Neural cell (in vitro differentiated cells): ENCODE measurements around the gene HIVEP1. TPM values are rescaled to one million over a fixed set of nuclear protein-coding genes. Genes with fewer than 3 reads are reported as not detected.

Source experiments
- H2AFZ ChIP-seq: fragments of 200-600, 300-800 bp; sonication (generic), shearing (Covaris generic); 2 replicates; pipeline ENCODE4 v1.6.0; 2014; ENCODE audit warnings: low read depth, mild to moderate bottlenecking, antibody characterized with exemption, low read length, moderate library complexity
- H3F3A ChIP-seq: fragments of 200-600 bp; shearing (Covaris generic); 2 replicates; pipeline ENCODE4 v1.6.1; 2016; ENCODE audit warnings: mild to moderate bottlenecking, moderate library complexity, mixed read lengths, antibody characterized with exemption, low read length; ENCODE audit not compliant: insufficient read depth, poor library complexity, severe bottlenecking
- H3K27ac ChIP-seq: fragments of 200-600, 300-800 bp; sonication (generic), shearing (Covaris generic); 2 replicates; pipeline ENCODE4 v1.5.1; 2014; ENCODE audit warnings: mild to moderate bottlenecking, low read length, moderate library complexity
- H3K27me3 ChIP-seq: fragments of 300-800, 200-600 bp; sonication (generic), shearing (Covaris generic); 2 replicates; pipeline ENCODE4 v1.6.0; 2014; ENCODE audit warnings: mild to moderate bottlenecking, low read depth, low read length, moderate library complexity; ENCODE audit not compliant: insufficient read depth
- H3K36me3 ChIP-seq: fragments of 300-800, 200-600 bp; sonication (generic), shearing (Covaris generic); 2 replicates; pipeline ENCODE4 v1.5.1; 2014; ENCODE audit warnings: mild to moderate bottlenecking, antibody characterized with exemption, low read length, moderate library complexity; ENCODE audit not compliant: insufficient read depth
- H3K4me2 ChIP-seq: fragments of 300-800, 200-600 bp; sonication (generic), shearing (Covaris generic); 2 replicates; pipeline ENCODE4 v1.6.0; 2014; ENCODE audit warnings: mild to moderate bottlenecking, low read length
- H3K4me3 ChIP-seq: fragments of 300-800, 200-600 bp; sonication (generic), shearing (Covaris generic); 2 replicates; pipeline ENCODE4 v1.5.1; 2014; ENCODE audit warnings: mild to moderate bottlenecking, low read length, moderate library complexity
- H3K79me2 ChIP-seq: fragments of 200-600 bp; shearing (Covaris generic); replicated peaks from 2 replicates; pipeline ENCODE4 v1.6.0; 2014; ENCODE audit warnings: mild to moderate bottlenecking, low read length, moderate library complexity; ENCODE audit not compliant: insufficient read depth
- H3K9ac ChIP-seq: fragments of 300-800, 200-600 bp; sonication (generic), shearing (Covaris generic); 2 replicates; pipeline ENCODE4 v1.6.1; 2016; ENCODE audit warnings: mild to moderate bottlenecking, low read length, mixed read lengths
- H3K9me2 ChIP-seq: fragments of 200-600 bp; shearing (Covaris generic); 2 replicates; pipeline ENCODE4 v1.6.1; 2016; ENCODE audit warnings: mild to moderate bottlenecking, low read length, mixed read lengths; ENCODE audit not compliant: insufficient read depth
- H3K9me3 ChIP-seq: fragments of 200-600, 300-800 bp; sonication (generic), shearing (Covaris generic); 2 replicates; pipeline ENCODE4 v1.6.1; 2016; ENCODE audit warnings: mild to moderate bottlenecking, mixed run types, low read length, moderate library complexity, mixed read lengths
- H4K20me1 ChIP-seq: fragments of 200-600 bp; shearing (Covaris generic); 2 replicates; pipeline ENCODE4 v1.6.1; 2016; ENCODE audit warnings: mild to moderate bottlenecking, mixed run types; ENCODE audit not compliant: insufficient read depth
- EP300 ChIP-seq: fragments of 450-650 bp; conservative IDR thresholded peaks from 2 replicates; pipeline ENCODE4 v1.6.1; 2014; ENCODE audit warnings: antibody characterized with exemption, mild to moderate bottlenecking, moderate library complexity; ENCODE audit not compliant: poor library complexity, severe bottlenecking
- EZH2 ChIP-seq: fragments of 200-600, 300-800 bp; shearing (Covaris generic), sonication (generic); IDR thresholded peaks from 2 replicates; pipeline ENCODE4 v1.6.1; 2014; ENCODE audit warnings: antibody characterized with exemption, low read length, borderline replicate concordance, mild to moderate bottlenecking; ENCODE audit not compliant: insufficient read depth, poor library complexity, severe bottlenecking
- MXI1 ChIP-seq: fragments of 450-650 bp; conservative IDR thresholded peaks from 2 replicates; pipeline ENCODE4 v1.6.1; 2014; ENCODE audit warnings: antibody characterized with exemption, mild to moderate bottlenecking; ENCODE audit not compliant: poor library complexity, severe bottlenecking
- POLR2AphosphoS5 ChIP-seq: IDR thresholded peaks from 2 replicates; pipeline ENCODE4 v1.6.1; 2012
- RAD21 ChIP-seq: fragments of 450-650 bp; conservative IDR thresholded peaks from 2 replicates; pipeline ENCODE4 v1.6.1; 2014; ENCODE audit warnings: antibody characterized with exemption, mild to moderate bottlenecking, moderate library complexity
- SMC3 ChIP-seq: fragments of 450-650 bp; conservative IDR thresholded peaks from 2 replicates; pipeline ENCODE4 v1.6.1; 2014; ENCODE audit warnings: antibody characterized with exemption, mild to moderate bottlenecking, moderate library complexity; ENCODE audit not compliant: poor library complexity
- TAF1 ChIP-seq: IDR thresholded peaks from 2 replicates; pipeline ENCODE4 v1.6.1; 2012; ENCODE audit warnings: low read depth
- polyA plus RNA-seq: library from polyadenylated mRNA; depleted of rRNA; stranded (reverse); fragments of >200 nt; gene quantifications from 2 replicates; pipeline ENCODE4 v1.2.3, GENCODE V29; 2014
- TF ChIP-seq, protein P1 (sequence below): fragments of 450-650 bp; IDR thresholded peaks from 2 replicates; pipeline ENCODE4 v1.5.1; 2014; ENCODE audit warnings: antibody characterized with exemption, mild to moderate bottlenecking, moderate library complexity; ENCODE audit not compliant: poor library complexity, severe bottlenecking
- TF ChIP-seq, protein P2 (sequence below): IDR thresholded peaks from 2 replicates; pipeline ENCODE4 v1.6.1; 2012; ENCODE audit warnings: borderline replicate concordance

Gene HIVEP1
- polyA plus RNA-seq, 1 donor from 2014 or later, result 3.6 TPM

DNA sequence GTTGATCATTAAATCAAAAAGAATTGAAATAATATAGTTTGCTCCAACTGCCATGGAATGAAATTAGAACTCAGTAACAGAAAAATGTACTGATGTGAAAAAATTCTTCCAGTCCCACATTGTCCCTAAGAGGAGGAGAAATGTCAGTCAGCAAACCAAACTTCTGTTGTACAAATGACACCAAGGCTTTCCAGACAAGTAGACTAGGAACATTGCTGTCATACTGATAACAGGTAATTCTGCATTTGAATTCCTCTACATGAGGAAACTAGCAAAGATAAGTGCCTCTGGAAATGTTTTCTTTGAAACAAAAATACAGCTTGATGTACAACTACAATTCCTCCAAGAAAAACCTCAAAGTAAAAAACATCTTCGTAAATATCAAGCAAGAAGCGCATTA lies 90.2 kb downstream of the HIVEP1 start:
- Histone ChIP-seq H3K4me2 (no peak overlapping the region), H3K36me3 (no peaks in the 10 kb centered on the region), H2AFZ (no peak overlapping the region), H3K4me3 (no peak overlapping the region), H4K20me1 (no peaks in the 10 kb centered on the region), H3K79me2 (no peaks in the 10 kb centered on the region), H3K9me3 (no peaks in the 10 kb centered on the region), H3K27me3 (no peaks in the 10 kb centered on the region), H3K9ac (no peak overlapping the region), H3F3A (no peaks in the 10 kb centered on the region), H3K9me2 (no peaks in the 10 kb centered on the region), H3K27ac (no peak overlapping the region)
- no peak for TF ChIP-seq POLR2AphosphoS5
- TF ChIP-seq TAF1, result no peak
- TF ChIP-seq, protein P1, sequence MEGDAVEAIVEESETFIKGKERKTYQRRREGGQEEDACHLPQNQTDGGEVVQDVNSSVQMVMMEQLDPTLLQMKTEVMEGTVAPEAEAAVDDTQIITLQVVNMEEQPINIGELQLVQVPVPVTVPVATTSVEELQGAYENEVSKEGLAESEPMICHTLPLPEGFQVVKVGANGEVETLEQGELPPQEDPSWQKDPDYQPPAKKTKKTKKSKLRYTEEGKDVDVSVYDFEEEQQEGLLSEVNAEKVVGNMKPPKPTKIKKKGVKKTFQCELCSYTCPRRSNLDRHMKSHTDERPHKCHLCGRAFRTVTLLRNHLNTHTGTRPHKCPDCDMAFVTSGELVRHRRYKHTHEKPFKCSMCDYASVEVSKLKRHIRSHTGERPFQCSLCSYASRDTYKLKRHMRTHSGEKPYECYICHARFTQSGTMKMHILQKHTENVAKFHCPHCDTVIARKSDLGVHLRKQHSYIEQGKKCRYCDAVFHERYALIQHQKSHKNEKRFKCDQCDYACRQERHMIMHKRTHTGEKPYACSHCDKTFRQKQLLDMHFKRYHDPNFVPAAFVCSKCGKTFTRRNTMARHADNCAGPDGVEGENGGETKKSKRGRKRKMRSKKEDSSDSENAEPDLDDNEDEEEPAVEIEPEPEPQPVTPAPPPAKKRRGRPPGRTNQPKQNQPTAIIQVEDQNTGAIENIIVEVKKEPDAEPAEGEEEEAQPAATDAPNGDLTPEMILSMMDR, result no peak
- TF ChIP-seq RAD21, result no peak
- TF ChIP-seq SMC3, result no peak
- TF ChIP-seq EZH2, result no peak

DNA sequence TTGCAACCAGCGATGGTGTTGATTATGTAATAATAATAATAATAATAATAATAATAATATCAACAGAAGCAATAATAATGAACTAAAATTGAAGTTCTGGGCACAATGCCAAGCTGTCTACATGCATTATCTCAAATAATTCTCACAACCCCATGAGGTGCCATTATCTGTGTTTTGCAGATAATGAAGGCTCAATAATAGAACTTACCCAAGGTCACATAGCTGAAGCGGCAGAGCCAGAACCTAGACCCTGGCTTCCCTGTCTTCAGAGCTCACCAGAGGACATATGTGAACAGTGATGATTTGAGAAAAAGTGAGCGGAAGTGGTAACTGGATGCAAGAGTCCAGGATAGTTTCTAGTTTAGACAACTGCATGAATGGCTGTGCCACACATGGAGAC lies 91.0 kb downstream of the HIVEP1 start:
- no peaks in the 10 kb centered on the region for H3K36me3 ChIP-seq
- TF ChIP-seq POLR2AphosphoS5 (no peak), EZH2 (no peak), RAD21 (no peak), SMC3 (no peak), MXI1 (no peak), EP300 (no peak), TAF1 (no peak)
- TF ChIP-seq, protein P1, result no peak
- TF ChIP-seq, protein P2, sequence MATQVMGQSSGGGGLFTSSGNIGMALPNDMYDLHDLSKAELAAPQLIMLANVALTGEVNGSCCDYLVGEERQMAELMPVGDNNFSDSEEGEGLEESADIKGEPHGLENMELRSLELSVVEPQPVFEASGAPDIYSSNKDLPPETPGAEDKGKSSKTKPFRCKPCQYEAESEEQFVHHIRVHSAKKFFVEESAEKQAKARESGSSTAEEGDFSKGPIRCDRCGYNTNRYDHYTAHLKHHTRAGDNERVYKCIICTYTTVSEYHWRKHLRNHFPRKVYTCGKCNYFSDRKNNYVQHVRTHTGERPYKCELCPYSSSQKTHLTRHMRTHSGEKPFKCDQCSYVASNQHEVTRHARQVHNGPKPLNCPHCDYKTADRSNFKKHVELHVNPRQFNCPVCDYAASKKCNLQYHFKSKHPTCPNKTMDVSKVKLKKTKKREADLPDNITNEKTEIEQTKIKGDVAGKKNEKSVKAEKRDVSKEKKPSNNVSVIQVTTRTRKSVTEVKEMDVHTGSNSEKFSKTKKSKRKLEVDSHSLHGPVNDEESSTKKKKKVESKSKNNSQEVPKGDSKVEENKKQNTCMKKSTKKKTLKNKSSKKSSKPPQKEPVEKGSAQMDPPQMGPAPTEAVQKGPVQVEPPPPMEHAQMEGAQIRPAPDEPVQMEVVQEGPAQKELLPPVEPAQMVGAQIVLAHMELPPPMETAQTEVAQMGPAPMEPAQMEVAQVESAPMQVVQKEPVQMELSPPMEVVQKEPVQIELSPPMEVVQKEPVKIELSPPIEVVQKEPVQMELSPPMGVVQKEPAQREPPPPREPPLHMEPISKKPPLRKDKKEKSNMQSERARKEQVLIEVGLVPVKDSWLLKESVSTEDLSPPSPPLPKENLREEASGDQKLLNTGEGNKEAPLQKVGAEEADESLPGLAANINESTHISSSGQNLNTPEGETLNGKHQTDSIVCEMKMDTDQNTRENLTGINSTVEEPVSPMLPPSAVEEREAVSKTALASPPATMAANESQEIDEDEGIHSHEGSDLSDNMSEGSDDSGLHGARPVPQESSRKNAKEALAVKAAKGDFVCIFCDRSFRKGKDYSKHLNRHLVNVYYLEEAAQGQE, result no peak
- no peaks in the 10 kb centered on the region for H4K20me1 ChIP-seq
- H3K9me2 ChIP-seq, result no peaks in the 10 kb centered on the region
- H3K4me2 ChIP-seq, result no peak overlapping the region
- H3K9me3 ChIP-seq, result no peaks in the 10 kb centered on the region
- no peaks in the 10 kb centered on the region for H3K27me3 ChIP-seq
- H2AFZ ChIP-seq, result no peak overlapping the region
- no peak overlapping the region for H3K4me3 ChIP-seq
- H3F3A ChIP-seq, result no peaks in the 10 kb centered on the region
- no peak overlapping the region for H3K27ac ChIP-seq
- H3K79me2 ChIP-seq, result no peaks in the 10 kb centered on the region
- no peak overlapping the region for H3K9ac ChIP-seq
